HepG2 (cell line): Measurements from ENCODE around the gene TMEM151A. TPM values are rescaled to one million over a fixed set of nuclear protein-coding genes. Genes with fewer than 3 reads are reported as not detected.
A peak's percentile ranks its signal among the peaks of the same experiment; 100 is the strongest.

Experiments used
- CAMTA2 ChIP-seq: sonication (generic); formaldehyde crosslinking; IDR thresholded peaks from 2 replicates; pipeline ENCODE4 v1.4.0; 2020; ENCODE audit warnings: mild to moderate bottlenecking, missing genetic modification reagents, borderline replicate concordance
- EED ChIP-seq: sonication (generic); formaldehyde crosslinking; IDR thresholded peaks from 2 replicates; pipeline ENCODE4 v1.5.0; 2020; ENCODE audit warnings: mild to moderate bottlenecking, missing genetic modification reagents
- GLI4 ChIP-seq: sonication (generic); formaldehyde crosslinking; IDR thresholded peaks from 2 replicates; pipeline ENCODE4 v1.5.1; 2020; ENCODE audit warnings: missing genetic modification reagents, mild to moderate bottlenecking, moderate library complexity, borderline replicate concordance
- HNRNPH1 ChIP-seq: fragments of 200-400 bp; formaldehyde crosslinking; optimal IDR thresholded peaks from 2 replicates; pipeline ENCODE3; 2017; ENCODE audit warnings: mild to moderate bottlenecking, low read depth, low read length
- KDM3A ChIP-seq: IDR thresholded peaks from 2 replicates; pipeline ENCODE4 v1.6.1; 2018; ENCODE audit warnings: low read depth, missing compliant biosample characterization
- MAX ChIP-seq: IDR thresholded peaks from 2 replicates; pipeline ENCODE4 v1.6.1; 2012; ENCODE audit warnings: inconsistent platforms
- NAIF1 ChIP-seq: sonication (generic); formaldehyde crosslinking; IDR thresholded peaks from 2 replicates; pipeline ENCODE4 v1.5.0; 2020; ENCODE audit warnings: mild to moderate bottlenecking, missing genetic modification reagents, borderline replicate concordance
- NCOR1 ChIP-seq: fragments of 200-600 bp; sonication (generic); IDR thresholded peaks from 2 replicates; pipeline ENCODE4 v1.7.0; 2017; ENCODE audit warnings: antibody characterized with exemption, low read length, borderline replicate concordance
- REPIN1 ChIP-seq: sonication (generic); formaldehyde crosslinking; IDR thresholded peaks from 2 replicates; pipeline ENCODE4 v1.8.0; 2022; ENCODE audit warnings: missing genetic modification reagents, low read depth, mild to moderate bottlenecking, borderline replicate concordance
- ZNF224 ChIP-seq: sonication (generic); formaldehyde crosslinking; IDR thresholded peaks from 2 replicates; pipeline ENCODE4 v1.5.0; 2020; ENCODE audit warnings: mild to moderate bottlenecking, missing genetic modification reagents
- ZNF24 ChIP-seq: fragments of 450-650 bp; IDR thresholded peaks from 2 replicates; pipeline ENCODE4 v1.6.1; 2017; ENCODE audit warnings: antibody characterized with exemption, mild to moderate bottlenecking
- ZNF468 ChIP-seq: sonication (generic); formaldehyde crosslinking; IDR thresholded peaks from 2 replicates; pipeline ENCODE4 v1.8.0; 2022; ENCODE audit warnings: mild to moderate bottlenecking, moderate library complexity, missing genetic modification reagents
- ZNF557 ChIP-seq: sonication (generic); formaldehyde crosslinking; IDR thresholded peaks from 2 replicates; pipeline ENCODE4 v1.4.0; 2020; ENCODE audit warnings: missing genetic modification reagents
- ZNF619 ChIP-seq: sonication (generic); formaldehyde crosslinking; IDR thresholded peaks from 2 replicates; pipeline ENCODE4 v1.4.0; 2020; ENCODE audit warnings: mild to moderate bottlenecking, missing genetic modification reagents
- ZSCAN9 ChIP-seq: IDR thresholded peaks from 2 replicates; pipeline ENCODE4 v1.6.1; 2016; ENCODE audit warnings: borderline replicate concordance
- polyA plus RNA-seq, 8 experiments: library from polyadenylated mRNA; depleted of rRNA in 3 of 8; stranded (reverse) in 7 of 8; unstranded in 1 of 8; fragments of >200 nt; fragmentation: Illumina TruSeq in 4 of 8; extraction: Trizol in 4 of 8; gene quantifications; 2 replicates each; pipeline versions ENCODE4 v1.2.1 to v1.2.3, GENCODE V29; 2011 to 2016; ENCODE audit warnings: low read depth in 4 of 8, missing spikeins in 1 of 8, mixed read lengths in 1 of 8; ENCODE audit not compliant: insufficient read depth in 1 of 8
- total RNA-seq, 5 experiments: library from RNA; depleted of rRNA; stranded (reverse); fragments of >200 nt; fragmentation: Illumina TruSeq; extraction: Trizol; gene quantifications; 2 replicates each; pipeline ENCODE4 v1.2.3, GENCODE V29; 2016; ENCODE audit warnings: low read depth in 1 of 5
- TF ChIP-seq, protein P1 (sequence below): sonication (generic); formaldehyde crosslinking; IDR thresholded peaks from 2 replicates; pipeline ENCODE4 v1.8.0; 2022; ENCODE audit warnings: mild to moderate bottlenecking, missing genetic modification reagents, moderate library complexity
- TF ChIP-seq, protein P2 (sequence below): sonication (generic); formaldehyde crosslinking; IDR thresholded peaks from 2 replicates; pipeline ENCODE4 v1.9.0; 2021; ENCODE audit warnings: missing genetic modification reagents, borderline replicate concordance
- TF ChIP-seq, protein P3 (sequence below): sonication (generic); formaldehyde crosslinking; IDR thresholded peaks from 2 replicates; pipeline ENCODE4 v1.9.0; 2022; ENCODE audit warnings: missing genetic modification reagents, mild to moderate bottlenecking, borderline replicate concordance
- TF ChIP-seq, protein P4 (sequence below): sonication (generic); formaldehyde crosslinking; IDR thresholded peaks from 2 replicates; pipeline ENCODE4 v1.4.0; 2020; ENCODE audit warnings: mild to moderate bottlenecking, missing genetic modification reagents, borderline replicate concordance

The TMEM151A gene
- total and polyA plus RNA-seq, 2 of the 13 experiments (the other 11 are each of a cell fraction or from before 2014, with no cell fraction given), result 0.18 to 0.33 TPM

- TF ChIP-seq, protein P1, sequence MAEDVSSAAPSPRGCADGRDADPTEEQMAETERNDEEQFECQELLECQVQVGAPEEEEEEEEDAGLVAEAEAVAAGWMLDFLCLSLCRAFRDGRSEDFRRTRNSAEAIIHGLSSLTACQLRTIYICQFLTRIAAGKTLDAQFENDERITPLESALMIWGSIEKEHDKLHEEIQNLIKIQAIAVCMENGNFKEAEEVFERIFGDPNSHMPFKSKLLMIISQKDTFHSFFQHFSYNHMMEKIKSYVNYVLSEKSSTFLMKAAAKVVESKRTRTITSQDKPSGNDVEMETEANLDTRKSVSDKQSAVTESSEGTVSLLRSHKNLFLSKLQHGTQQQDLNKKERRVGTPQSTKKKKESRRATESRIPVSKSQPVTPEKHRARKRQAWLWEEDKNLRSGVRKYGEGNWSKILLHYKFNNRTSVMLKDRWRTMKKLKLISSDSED (CRISPR knock-in tag), result no peak
- TF ChIP-seq NAIF1 (CRISPR knock-in tag) (no peak; the same call in 1 of the 2 replicates), ZNF24 (0 out of 2 replicates have a peak, but pooled peaks have one; percentile 32), MAX (peak; percentile 93), KDM3A (CRISPR knock-in tag) (peak; percentile 86), ZNF224 (peak; percentile 53; the same call in 1 of the 2 replicates), HNRNPH1 (no peak), ZNF619 (CRISPR knock-in tag) (no peak), CAMTA2 (CRISPR knock-in tag) (no peak), ZNF557 (CRISPR knock-in tag) (no peak), EED (CRISPR knock-in tag) (0 out of 2 replicates have a peak, but pooled peaks have one; percentile 1), NCOR1 (no peak; the same call in 1 of the 2 replicates), GLI4 (CRISPR knock-in tag) (no peak), ZNF468 (no peak), REPIN1 (CRISPR knock-in tag) (peak; percentile 87), ZSCAN9 (CRISPR knock-in tag) (0 out of 2 replicates have a peak, but pooled peaks have one; percentile 89)
- TF ChIP-seq, protein P2, sequence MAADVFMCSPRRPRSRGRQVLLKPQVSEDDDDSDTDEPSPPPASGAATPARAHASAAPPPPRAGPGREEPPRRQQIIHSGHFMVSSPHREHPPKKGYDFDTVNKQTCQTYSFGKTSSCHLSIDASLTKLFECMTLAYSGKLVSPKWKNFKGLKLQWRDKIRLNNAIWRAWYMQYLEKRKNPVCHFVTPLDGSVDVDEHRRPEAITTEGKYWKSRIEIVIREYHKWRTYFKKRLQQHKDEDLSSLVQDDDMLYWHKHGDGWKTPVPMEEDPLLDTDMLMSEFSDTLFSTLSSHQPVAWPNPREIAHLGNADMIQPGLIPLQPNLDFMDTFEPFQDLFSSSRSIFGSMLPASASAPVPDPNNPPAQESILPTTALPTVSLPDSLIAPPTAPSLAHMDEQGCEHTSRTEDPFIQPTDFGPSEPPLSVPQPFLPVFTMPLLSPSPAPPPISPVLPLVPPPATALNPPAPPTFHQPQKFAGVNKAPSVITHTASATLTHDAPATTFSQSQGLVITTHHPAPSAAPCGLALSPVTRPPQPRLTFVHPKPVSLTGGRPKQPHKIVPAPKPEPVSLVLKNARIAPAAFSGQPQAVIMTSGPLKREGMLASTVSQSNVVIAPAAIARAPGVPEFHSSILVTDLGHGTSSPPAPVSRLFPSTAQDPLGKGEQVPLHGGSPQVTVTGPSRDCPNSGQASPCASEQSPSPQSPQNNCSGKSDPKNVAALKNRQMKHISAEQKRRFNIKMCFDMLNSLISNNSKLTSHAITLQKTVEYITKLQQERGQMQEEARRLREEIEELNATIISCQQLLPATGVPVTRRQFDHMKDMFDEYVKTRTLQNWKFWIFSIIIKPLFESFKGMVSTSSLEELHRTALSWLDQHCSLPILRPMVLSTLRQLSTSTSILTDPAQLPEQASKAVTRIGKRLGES (CRISPR knock-in tag), result no peak
- TF ChIP-seq, protein P3, sequence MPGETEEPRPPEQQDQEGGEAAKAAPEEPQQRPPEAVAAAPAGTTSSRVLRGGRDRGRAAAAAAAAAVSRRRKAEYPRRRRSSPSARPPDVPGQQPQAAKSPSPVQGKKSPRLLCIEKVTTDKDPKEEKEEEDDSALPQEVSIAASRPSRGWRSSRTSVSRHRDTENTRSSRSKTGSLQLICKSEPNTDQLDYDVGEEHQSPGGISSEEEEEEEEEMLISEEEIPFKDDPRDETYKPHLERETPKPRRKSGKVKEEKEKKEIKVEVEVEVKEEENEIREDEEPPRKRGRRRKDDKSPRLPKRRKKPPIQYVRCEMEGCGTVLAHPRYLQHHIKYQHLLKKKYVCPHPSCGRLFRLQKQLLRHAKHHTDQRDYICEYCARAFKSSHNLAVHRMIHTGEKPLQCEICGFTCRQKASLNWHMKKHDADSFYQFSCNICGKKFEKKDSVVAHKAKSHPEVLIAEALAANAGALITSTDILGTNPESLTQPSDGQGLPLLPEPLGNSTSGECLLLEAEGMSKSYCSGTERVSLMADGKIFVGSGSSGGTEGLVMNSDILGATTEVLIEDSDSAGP (CRISPR knock-in tag), result peak; percentile 89; the same call in 1 of the 2 replicates
- TF ChIP-seq, protein P4, sequence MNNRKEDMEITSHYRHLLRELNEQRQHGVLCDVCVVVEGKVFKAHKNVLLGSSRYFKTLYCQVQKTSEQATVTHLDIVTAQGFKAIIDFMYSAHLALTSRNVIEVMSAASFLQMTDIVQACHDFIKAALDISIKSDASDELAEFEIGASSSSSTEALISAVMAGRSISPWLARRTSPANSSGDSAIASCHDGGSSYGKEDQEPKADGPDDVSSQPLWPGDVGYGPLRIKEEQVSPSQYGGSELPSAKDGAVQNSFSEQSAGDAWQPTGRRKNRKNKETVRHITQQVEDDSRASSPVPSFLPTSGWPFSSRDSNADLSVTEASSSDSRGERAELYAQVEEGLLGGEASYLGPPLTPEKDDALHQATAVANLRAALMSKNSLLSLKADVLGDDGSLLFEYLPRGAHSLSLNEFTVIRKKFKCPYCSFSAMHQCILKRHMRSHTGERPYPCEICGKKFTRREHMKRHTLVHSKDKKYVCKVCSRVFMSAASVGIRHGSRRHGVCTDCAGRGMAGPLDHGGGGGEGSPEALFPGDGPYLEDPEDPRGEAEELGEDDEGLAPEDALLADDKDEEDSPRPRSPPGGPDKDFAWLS, result no peak
Observed at GRCh38 chr11:66336234-66337102, 44.8 kb downstream of the TMEM151A start, which contains the start of gene RIN1 (continued).
